CD4-positive, alpha-beta T cell treated with Interleukin-4 for 1 hour (primary cell): ENCODE data around the gene FAM234A.
"Not testable (repeated sequence)": the region's sequence is repeated elsewhere in the genome, so short reads cannot be mapped to it uniquely, and the experiment has no call there.

Experiments used
- DNase-seq, 2 donors: peaks; one replicate each; pipeline ENCODE4 v3.0.0-alpha.2; 2020 to 2022

The FAM234A gene, protein sequence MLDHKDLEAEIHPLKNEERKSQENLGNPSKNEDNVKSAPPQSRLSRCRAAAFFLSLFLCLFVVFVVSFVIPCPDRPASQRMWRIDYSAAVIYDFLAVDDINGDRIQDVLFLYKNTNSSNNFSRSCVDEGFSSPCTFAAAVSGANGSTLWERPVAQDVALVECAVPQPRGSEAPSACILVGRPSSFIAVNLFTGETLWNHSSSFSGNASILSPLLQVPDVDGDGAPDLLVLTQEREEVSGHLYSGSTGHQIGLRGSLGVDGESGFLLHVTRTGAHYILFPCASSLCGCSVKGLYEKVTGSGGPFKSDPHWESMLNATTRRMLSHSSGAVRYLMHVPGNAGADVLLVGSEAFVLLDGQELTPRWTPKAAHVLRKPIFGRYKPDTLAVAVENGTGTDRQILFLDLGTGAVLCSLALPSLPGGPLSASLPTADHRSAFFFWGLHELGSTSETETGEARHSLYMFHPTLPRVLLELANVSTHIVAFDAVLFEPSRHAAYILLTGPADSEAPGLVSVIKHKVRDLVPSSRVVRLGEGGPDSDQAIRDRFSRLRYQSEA

DNA sequence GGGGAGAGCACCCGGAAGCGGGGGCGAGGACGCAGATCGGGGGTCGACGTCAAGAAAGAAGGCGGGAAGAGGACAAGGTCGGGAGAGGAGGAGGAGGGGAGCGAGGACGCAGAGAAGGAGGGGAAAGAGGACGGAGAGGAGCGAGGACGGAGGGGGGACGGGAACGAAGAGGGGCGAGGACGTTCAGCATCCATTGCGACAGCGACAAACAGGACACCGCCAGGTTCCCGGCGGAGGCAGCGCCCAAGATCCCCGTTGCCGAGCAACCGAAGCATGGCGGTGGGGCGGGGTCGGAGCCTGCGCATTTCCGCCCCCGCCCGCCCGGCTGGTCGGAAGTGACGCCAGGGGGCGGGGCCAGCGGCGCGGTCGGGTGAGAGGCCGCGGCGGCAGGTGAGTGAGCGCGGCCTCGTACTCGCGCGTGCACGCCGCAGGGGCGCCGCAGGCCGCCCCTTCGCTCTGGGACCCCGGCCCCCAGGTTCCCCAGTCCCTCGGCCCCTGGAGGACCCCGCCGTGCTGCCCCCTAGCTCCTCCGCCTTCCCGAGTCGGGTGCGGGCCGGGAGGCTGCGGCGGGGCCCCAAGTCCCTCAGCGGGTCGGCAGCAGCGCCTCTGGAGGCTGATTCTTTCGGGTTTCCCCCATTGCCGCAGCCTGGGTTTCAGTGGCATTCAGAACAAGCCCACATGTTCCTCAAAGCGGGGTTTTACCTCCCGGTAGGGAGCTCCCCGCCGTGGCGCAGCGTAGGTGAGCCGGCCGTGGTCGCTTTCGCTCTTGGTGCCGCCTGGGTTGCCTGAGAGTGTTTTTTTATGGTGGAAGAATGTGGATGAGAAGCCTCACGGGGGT lies at the start of gene FAM234A:
TSS of gene FAM234A (plus strand) at position 354 of the 838 bp plus-strand sequence. CDS start 19,593 bp downstream, outside the sequence.
- peak; percentile 94 for DNase-seq

DNA sequence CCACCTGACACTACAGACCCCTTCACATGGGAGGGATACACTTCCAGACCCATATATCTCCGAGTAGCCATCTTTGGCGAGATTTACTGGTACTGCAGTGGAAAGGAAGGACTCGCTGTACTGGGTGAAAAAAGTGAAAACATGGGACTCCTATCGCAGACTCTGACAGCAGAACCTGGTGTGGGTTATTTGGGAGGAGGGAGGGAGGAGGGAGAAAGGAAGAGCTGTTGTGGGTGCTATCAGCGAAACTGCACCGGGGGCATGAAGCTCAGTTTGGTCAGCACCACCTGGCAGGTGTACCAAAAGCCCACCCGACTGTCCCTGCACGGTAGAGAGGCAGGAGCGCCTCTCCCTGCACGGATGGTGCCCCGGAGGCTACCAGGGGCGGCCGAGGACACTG lies 49.4 kb upstream of the FAM234A start:
- no peak for DNase-seq

DNA sequence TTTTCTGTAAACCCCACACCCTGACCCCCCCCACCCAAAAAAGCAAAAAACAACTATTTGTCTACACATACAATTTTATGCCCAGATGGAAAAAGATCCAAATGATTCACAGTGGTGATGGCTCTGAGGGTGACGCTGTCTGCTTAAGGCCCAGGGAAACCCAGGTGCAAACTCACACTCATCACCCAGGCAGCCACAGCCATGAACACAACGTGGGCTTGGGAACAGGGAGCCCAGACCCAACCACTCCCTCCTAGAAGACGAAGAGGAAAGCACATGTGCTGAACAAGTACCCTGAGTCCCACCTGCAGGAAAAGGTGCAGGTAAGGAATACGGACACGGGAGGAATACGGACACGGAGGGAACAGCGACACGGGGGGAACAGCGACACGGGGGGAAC lies 48.9 kb upstream of the FAM234A start:
- DNase-seq: no peak

DNA sequence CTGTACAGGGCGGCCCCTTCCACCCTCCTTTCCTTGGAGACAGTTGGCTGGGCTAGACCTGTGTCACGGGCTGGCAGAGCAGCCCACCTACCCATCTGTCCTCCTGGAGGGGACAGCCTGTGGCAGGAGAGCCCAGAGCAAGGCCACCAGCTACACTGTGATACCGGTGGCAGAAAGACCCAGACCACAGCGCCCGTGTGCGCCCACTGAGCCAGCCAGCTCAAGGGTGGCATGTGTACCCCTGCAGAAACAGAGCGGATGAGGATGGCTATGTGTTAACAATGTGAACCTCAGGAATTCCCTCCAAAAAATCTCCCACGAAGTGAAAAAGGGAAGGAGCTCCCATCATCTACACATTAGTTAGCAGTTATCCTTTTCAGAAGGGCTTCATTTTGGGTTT lies 47.3 kb upstream of the FAM234A start:
- DNase-seq: no peak

DNA sequence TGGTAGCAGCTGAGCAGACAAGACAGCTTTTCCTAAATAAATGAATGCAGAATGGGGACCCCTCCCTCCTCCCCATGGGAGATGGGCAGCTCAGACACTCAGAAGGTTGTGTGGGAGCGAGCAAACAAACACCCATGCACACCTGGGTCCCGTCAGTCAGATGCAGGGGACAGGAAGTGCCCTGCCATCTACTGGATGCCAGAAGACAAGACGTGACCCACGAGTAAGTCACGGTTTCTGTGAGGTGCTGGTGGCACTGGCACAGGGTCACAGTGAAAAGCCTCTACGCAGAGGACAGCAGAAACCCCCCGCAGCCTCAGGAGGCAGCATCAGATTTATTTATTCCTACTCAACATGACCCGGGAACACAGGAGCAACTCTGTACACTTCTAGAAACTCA lies 45.9 kb upstream of the FAM234A start:
- peak in 1 of 2 donors; percentile 33 for DNase-seq

DNA sequence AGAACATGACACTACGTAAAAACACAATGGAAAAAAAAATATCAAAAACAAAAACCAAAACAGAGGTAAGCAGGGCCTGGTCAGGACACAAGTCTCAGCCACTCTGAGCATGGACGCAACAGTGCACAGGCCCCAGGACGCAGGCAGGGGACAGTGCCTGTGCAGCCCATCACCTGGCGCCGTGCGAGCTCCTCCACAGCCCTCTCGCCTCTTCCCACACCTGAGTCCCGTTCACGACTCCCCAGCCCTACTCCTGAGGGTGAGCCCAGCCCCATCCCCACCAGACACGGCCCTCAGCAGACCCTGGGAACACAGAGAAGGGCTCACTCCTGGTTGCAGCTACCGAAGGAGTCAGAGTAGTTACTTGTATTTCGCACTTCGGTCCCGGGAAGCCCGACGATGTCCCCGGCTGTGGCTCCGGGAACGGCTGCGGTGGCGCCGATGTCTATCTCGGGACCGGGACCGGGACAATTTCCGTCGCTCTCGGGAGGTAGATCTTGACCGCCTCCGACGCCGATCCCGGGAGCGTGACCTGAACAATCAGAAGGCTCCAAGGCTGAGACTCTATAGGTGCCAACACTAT lies 44.9 kb upstream of the FAM234A start:
- no peak for DNase-seq

DNA sequence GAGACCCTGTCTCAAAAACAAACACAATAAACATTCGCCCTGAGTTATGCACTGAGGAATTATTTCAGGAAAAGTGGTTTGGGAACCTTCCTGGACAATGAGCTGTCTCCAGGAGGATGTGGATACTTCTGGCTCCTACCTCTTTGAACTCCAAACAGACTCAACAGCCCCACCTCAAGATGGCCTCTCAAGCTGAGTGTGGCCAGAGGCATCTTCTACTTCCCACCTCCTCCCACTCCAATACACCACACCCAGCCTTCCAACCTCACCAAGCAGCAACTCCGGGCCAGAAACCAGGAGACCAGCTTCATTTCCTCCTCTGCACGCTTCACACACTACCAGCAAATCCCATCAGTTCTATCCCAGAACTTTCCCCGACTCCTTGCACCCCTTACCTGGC lies 42.8 kb upstream of the FAM234A start:
- DNase-seq: no peak

DNA sequence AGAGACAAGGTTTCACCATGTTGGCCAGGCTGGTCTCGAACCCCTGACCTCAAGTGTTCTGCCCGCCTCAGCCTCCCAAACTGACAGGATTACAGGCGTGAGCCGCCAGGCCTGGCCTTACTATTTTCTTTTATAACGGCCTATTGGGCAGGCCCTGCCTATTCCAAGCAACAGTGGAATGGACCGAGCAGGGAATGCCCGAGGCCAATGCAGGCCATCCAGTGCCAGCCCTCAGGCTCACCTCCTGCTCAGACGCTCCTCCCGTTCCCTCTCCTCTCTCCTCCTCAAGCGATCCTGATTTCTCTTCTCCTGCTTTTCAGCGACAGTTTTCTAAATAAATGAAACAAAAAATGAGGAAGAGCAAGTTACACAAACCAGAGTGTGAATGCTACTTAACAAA lies 41.9 kb upstream of the FAM234A start:
- DNase-seq: no peak

DNA sequence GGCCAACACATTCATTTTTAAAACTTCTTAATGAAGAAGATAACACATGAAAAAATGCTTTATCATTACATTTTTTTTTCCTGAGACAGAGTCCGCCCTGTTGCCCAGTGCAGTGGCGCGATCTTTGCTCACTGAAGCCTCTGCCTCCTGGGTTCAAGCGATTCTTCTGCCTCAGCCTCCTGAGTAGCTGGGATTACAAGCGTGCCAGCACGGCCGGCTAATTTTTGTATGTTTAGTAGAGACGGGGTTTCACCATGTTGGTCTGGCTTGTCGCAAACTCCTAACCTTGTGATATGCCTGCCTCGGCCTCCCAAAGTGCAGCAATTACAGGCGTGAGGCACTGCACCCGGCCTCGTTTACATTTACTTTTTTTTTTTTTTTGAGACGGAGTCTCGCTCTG lies 41.2 kb upstream of the FAM234A start:
- DNase-seq: no peak

DNA sequence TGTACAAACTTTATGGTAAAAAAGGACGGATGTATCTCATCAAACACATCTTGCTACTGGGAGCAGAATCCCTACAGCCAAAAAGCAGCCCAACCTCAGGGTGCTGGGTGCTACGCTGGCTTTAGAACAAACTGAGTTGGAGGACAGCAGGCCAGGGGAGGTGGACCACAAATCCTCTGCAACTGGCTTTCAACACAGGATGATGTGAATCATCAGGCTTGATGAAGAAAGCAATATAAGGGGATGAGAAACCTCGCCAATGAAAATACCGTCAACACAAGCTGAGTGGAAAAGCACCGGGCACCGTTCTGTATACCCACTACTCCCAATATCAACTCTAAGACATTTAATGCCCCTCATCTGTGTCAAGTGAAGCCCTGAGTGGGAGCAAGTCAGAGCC lies 40.1 kb upstream of the FAM234A start:
- no peak for DNase-seq

DNA sequence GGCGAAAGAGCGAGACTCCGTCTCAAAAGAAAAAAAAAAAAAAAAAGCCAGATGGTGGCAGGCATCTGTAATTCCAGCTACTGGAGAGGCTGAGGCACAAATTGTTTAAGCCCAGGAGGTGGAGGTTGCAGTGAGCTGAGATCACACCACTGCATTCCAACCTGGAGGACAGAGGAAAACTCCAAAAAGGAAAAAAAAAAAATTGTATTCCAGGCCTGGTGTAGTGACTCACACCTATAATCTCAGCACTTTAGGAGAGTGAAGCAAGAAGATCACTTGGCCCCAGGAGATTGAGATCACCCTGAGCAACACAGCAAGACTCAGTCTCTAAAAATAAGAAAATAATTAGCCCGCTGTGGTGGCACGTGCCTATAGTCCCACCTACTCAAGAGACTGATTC lies 34.2 kb upstream of the FAM234A start:
- DNase-seq: no peak

DNA sequence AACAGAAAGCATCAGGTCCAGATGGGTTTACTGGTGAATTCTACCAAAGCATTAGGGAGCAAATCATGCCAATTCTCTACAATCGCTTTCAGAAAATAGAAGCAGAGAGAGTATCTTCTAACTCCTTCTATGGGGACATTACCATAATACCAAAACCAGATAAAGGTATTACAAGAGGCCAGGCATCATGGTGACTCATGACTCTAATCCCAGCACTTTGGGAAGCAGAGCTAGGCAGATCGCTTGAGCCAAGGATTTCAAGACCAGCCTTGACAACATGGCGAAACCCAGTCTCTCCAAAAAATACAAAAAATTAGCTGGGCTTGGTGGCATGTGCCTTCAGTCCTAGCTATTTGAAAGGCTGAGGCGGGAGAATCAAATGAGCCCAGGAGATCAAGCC lies 31.4 kb upstream of the FAM234A start:
- DNase-seq: no peak

DNA sequence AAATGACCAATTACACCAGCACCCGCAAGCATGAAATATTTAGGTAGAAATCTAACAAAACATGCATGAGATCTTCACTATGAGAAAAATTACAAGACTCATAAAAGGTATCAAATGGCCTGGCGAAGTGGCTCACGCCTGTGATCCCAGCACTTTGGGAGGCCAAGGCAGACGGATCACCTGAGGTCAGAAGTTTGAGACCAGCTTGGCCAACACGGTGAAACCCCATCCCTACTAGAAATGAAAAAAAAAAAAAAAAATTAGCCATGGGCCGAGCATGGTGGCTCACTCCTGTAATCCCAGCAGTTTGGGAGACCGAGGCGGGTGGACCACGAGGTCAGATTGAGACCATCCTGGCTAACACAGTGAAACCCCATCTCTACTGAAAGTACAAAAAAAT lies 30.6 kb upstream of the FAM234A start:
- not testable (repeated sequence) for DNase-seq

DNA sequence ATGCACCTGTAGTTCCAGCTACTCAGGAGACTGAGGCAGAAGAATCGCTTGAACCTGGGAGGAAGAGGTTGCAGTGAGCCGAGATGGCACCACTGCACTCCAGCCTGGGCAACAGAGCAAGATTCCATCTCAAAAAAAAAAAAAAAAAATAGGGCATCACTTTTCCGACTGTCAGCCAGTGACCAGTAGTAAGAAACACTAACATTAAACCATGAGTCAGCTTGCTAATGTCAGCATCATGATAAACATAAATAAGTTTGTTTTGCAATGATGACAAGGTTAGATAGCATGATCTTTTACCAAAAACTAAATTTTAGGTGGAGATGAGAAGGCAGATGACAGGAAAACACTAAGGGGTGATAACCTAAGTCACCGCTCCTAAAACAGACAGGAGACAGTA lies 25.3 kb upstream of the FAM234A start:
- DNase-seq: not testable (repeated sequence)

DNA sequence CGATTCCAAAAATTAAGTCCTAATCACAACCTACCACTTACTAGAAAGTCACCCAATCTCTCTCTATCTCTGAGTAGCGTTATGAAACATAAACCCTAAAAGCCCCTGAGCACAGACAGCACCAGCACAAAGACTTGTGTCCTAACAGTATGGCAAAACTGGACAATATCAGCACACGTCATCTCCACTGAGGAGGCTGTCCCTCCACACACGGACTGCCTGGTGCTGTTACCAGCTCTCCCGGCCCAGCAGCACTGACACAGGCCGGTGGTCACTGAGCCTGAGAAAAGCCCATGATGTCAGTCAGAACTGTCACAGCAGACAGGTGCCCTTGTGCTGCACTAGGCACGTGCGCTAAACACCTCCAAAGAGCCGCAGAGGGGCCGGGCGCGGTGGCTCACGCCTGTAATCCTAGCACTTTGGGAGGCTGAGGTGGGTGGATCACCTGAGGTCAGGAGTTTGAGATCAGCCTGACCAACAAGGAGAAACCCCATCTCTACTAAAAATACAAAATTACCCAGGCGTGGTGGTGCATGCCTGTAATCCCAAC lies 22.9 kb upstream of the FAM234A start:
- not testable (repeated sequence) for DNase-seq

DNA sequence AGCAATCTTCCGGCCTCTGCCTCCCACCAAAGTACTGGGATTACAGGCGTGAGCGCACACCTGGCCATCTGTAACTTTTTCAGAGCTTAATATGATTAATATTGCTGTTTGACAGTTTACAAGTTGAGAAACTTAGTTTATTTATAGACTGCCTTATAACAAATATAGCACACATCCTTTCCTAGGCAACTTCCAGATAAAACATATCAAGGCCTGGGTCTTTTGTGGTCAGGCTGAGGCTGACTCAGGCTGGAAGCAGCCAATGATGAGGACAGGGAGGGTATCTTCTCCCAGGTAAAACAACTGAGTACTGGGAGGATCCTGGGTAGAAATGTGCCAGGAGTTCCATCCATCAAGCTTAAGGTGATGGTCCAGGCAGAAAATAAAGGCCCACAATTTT lies 21.6 kb upstream of the FAM234A start:
- DNase-seq: no peak

DNA sequence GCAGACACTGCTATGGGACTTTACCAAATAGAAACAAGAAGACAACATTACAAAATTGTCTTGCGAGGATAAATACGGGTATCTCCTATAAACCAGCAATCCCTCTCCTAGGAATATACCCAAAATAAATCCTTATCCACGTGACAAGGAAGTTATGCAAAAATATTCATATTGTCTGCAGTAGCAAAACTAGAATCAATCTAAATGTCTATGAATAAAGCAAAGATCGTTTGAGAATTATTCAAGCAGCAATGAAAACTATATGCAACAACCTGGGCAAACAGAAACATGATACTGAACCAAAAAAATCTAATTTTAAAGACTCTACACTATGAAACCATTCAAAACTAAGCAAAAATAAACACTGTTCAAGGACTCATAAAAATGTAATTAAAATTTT lies 14.6 kb upstream of the FAM234A start:
- no peak for DNase-seq

DNA sequence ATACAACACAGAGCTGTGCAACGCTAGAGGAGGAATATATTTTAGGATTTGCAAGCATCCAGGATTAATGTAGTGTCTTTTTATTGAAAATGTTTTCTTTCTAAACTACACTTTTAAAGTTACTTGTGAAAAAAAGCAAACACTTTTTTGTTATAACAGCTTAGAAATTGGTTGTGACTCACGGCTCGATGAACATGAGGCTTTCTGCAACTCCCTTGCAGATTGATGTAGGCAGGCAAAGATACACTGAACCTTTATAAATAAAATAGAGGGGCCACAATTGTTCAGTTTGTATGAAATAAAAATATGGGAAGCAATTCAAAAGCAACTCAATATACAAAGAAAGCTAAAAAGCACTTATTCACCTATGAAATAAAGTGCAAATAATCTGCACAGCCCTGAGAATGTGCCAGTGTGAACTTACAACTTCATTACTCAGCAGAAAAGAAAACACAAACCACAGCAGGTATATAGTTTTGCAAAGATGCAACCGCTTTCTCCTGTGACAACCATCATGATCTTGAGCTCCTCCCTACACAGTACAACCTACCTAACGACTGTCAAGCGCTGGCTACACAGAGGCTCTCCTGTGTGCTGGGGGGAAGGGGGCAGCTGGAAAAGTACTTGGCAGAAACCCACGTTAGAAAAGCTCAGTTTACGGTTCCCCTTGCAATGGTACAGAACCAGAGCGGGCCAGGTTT lies 6.3 kb upstream of the FAM234A start:
- DNase-seq: no peak

DNA sequence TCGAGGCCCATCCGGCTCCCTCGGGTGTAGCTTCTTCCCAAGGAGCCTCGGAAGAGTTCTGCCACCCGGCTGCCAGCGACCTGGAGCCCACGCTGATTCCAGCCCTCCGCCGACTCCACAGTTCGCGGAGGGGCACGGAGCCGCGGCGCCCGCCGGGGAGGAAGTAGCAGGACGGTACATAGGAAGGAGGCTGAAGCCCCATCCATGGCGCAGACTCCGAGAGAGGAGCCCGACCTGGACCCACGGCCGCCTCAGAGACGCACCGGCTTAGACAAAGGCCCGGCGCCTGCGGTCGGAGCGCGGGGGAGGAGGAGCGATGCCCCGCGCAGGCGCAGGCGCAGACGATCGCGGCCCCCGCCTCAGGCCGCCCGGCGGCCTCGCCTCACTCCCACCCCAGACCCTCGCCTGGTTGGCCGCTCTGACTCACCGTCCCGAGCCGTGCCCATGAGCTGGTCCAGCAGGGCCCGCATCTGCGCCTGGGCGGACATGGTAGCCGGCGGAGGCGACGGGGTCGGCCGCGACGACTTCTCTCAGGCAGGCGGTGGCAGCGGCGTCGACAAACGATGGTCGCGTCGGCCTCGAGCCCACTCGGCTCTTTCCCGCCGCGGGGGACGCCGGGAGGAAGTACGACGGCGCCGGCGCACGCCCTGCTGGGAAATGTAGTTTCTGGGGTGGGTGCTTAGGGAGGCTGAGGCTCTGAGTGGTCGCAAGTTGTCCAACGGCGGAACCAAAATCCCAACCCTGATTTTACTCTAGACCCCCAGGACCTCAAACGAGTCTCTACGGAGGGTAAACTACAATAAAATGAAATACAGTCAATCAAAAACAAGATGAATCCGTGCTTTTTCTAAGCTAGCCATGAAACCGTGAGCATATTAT lies 5.5 kb upstream of the FAM234A start, which contains the start of gene LUC7L:
TSS of gene LUC7L (minus strand) at position 598 of the 879 bp plus-strand sequence. CDS start at position 488, 110 bp downstream.
- peak; percentile 86 to 88 for DNase-seq

DNA sequence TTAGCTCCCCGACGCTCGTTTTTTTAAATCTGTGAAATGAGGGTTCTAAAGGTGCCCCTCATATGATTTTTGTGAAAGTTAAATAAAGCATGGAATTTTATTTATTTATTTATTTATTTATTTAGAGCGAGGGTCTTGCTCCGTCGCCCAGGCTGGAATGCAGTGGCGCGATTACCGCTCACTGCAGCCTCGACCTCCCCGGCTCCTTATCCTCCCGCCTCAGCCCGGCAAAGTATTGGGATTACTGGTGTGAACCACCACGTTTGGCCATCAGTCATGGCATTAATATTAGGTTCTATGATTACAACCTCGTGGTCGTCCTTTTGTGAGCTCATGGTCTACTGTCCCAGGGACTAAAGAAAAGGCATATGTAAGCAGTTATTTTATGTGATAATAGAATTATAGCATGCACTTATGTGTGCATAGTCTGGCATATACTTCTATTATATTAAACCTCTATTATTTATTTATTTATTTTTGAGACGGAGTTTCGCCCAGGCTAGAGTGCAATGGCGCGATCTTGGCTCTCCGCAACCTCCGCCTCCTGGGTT lies 4.8 kb upstream of the FAM234A start:
- DNase-seq: no peak

DNA sequence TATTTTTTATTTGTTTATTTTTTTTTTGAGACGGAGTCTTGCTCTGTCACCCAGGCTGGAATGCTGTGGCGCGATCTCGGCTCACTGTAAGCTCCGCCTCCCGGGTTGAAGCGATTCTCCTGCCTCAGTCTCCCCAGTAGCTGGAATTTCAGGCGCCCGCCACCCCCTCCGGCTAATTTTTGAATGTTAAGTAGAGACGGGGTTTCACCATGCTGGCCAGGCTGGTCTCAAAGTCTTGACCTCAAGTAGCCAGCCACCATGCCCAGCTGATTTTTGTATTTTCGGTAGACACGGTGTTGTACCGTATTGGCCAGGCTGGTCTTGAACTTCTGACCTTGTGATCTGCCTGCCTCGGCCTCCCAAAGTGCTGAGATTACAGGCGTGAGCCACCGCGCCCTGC lies 4.3 kb upstream of the FAM234A start:
- not testable (repeated sequence) for DNase-seq
